Caki2 (cell line): ENCODE data around the gene TAF12. TPM values are rescaled to one million over a fixed set of nuclear protein-coding genes. Genes with fewer than 3 reads are reported as not detected.
"Not testable (repeated sequence)": the region's sequence is repeated elsewhere in the genome, so short reads cannot be mapped to it uniquely, and the experiment has no call there.

ENCODE experiments used
- DNase-seq: peaks from one replicate; pipeline ENCODE4 v3.0.0-alpha.2; 2015; ENCODE audit warnings: low read depth
- in situ Hi-C: cut with HindIII; loops from 2 replicates; pipeline ENCODE4 v1.10.0; 2016; ENCODE audit warnings: low sequenced_read_pairs, low pct_unique_long_range_greater_than_20kb, mixed read lengths
- total RNA-seq: library from RNA; depleted of rRNA; stranded (reverse); fragments of >200 nt; shearing (Covaris generic); gene quantifications from 2 replicates; pipeline ENCODE4 v1.2.3, GENCODE V29; 2014; ENCODE audit warnings: low replicate concordance

The TAF12 gene
- total RNA-seq, 1 experiment from 2014 or later = 27.3 TPM

DNA sequence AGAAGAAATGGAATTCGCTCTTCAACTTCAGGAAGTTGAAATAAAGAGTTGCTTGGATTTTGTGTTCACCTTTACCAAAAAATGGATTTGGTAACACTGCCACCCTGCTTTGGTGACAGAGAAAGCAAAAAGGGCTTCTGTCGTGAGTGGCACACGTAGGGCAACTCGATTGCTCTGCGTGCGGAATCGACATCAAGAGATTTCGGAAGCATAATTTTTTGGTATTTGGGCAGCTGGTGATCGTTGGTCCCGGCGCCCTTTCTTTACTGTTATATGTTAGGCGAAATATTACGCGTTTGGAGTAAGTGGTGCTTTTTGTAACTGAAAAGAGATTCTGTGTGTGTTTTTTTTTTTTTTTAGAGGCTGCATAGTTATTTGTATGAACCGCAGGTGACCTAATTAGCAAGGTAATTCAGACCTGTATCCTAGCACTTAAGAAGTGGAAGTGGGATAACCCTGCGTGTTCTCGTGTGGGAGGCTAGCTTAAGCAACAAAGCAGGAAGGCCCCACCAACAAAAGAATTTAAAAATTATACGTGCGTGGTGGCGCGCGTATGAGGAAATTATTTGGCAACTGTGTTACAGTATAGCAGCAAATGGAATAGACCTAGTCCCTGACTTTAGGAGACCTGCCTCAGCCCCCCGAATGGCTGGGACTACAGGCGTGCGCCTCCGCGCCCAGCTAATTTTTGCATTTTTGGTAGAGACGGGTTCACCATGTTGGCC is 5.8 kb upstream of the TAF12 start, which contains the start of gene RNU11:
RNU11 (plus strand) TSS at position 127 of the 725 bp plus-strand sequence.
- in situ Hi-C loops = no loop called here
- DNase-seq = peak; percentile 99

DNA sequence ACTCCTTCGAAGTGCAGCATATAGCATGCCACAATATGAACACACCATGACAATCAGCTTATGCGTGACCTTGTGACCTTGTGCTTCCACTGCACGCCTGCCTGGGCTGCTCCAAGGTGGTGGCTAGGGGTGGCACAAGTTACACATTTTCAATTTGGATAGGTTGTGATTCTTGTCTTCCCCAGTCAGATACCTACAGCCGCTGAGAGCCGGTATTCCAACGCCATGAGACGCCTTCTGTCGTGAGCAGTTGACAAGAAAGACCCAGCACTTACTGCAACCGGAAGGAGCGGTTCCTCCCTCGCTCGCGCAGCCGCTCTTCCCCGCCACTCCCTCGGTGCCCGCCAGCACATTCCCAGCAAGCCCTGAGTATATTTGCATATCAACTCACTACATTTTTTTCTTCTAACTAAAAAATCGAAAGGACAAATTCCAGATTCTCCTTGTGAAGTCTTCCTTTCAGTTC is 5.2 kb upstream of the TAF12 start:
- peak; percentile 96 for DNase-seq
- in situ Hi-C loops = no loop called here

DNA sequence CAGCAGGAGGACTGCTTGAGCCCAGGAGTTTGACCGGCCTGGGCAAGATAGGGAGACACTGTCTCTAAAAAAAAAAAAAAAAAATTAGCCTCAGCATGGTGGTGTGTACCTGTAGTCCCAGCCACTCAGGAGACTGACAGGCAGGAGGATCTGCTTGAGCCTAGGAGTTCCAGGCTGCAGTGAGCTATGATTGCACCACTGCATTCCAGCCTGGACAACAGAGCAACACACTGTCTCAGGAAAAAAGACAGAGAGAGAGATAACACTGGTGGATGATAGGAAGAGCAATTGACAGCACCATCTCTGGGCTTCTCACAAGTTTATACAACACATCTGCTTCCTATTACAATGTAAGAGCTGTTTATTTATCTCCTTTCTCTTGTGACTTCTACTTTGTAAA is 3.2 kb upstream of the TAF12 start:
- no peak for DNase-seq
- in situ Hi-C loops = no loop called here

DNA sequence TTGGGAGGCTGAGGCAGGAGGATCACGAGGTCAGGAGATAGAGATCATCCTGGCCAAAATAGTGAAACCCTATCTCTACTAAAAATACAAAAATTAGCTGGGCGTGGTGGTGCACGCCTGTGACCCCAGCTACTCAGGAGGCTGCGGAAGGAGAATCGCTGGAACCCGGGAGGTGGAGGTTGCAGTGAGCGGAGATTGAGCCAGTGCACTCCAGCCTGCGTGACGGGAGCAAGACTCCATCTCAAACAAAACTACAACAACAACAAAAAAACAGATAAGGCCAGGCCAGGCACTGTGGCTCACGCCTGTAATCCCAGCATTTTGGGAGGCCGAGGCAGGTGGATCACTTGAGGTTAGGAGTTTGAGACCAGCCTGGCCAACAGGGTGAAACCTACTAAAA is 2.5 kb upstream of the TAF12 start:
- DNase-seq, in situ Hi-C loops: not testable (repeated sequence)

GRCh38 chr1:28644494-28644893 is 1.6 kb upstream of the TAF12 start:
- in situ Hi-C loops = no loop called here

DNA sequence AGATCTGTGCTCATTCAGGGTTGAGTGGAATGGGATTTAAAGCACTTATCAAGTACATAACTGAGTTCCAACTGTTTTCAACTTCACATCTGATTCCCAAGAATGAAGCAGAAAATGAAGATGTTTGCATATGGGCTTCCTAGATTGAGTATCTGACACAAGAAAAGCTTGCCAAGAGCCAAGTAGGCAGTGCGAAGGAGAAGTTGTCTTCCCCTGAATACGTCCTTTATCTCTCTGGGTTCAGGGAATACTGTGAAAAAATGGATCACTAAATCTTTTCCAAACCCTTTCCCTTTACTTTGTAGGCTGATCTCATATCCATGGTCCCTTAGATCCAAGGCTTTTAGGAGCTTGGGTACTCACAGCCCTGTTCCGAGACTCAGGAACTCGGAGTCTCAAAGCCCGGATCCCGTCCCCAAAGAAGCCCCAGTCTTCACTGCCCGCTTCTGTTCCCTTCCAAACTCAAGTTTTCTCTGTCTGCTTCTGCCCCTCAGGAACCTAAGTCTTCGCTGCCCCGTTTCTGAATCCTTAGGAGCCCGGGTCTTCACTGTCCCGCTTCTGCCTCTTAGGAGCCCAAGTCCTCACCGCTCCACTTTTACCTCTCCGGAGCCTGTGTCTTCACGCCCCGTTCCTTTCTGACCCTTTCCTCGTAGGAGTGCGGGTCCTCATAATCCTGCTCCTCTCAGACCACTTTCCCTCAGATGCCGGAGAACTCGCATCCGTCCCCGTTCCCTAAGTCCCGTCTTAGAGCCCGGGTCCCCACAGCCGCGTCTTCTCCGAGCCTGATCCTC is 616 bp downstream of the TAF12 start:
- DNase-seq = no peak
- in situ Hi-C loops = no loop called here

More at GRCh38 chr1:28644494-28644893, 1.6 kb upstream of the TAF12 start:
- DNase-seq = no peak

- in situ Hi-C loops = no loop called here
- DNase-seq = peak; percentile 10
Measured at GRCh38 chr1:28640766-28641165, 2.1 kb downstream of the TAF12 start.

DNA sequence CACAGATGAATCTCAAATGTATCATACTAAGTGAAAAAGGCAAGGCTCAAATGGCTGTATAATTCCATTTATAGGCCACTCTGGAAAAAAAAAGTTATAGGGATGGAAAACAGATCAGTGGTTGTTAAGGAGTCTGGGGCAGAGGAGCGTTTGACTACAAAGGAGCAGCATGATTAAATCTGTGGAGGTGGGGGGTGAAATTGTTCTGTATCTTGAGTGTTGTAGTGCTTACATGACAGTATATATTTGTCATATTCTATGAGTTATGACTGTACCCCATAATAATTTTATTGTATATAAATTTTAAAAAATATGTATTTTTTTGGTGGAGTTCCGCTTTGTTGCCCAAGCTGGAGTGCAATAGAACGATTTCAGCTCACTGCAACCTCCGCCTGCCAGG is 10.3 kb downstream of the TAF12 start:
- in situ Hi-C loops = no loop called here
- no peak for DNase-seq

DNA sequence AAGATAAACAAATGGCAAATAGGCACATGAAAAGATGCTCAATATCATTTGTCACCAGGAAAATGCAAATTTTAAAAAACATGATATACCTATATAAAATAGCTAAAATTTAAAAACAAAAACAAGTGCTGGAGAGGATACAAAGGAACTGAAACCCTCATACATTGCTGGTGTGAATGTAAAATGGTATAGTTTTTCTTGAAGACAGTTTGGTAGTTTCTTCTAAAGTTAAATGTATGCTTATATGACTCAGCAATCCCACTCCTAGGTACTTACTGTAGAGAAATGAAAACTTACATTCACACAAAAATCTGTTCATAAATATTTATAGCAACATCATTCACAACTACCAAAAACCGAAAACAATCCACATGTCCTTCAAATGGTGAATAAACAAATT is 11.2 kb downstream of the TAF12 start:
- DNase-seq = no peak
- in situ Hi-C loops = no loop called here

- in situ Hi-C loops = no loop called here
- no peak for DNase-seq
Measured at GRCh38 chr1:28613175-28613574, 29.7 kb downstream of the TAF12 start.

DNA sequence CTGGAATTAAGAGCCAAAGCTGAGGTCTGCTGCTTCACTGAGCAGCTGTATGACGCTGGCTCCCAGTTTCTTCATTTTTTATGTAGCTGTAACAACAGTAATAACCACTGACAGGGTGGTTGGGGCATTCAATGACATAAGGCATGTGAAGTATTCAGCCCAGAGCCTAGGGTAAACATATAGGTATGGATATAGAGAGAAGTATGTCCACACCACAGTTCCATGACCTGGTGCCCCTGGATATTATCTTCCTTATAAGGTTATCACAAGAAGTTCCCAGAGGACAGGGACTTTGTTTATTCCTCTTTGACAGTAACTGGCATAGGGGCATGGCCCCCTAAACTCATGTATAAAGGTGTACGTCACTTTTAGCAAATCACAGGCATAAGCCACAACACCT is 36.1 kb downstream of the TAF12 start:
- DNase-seq = no peak
- in situ Hi-C loops = no loop called here

DNA sequence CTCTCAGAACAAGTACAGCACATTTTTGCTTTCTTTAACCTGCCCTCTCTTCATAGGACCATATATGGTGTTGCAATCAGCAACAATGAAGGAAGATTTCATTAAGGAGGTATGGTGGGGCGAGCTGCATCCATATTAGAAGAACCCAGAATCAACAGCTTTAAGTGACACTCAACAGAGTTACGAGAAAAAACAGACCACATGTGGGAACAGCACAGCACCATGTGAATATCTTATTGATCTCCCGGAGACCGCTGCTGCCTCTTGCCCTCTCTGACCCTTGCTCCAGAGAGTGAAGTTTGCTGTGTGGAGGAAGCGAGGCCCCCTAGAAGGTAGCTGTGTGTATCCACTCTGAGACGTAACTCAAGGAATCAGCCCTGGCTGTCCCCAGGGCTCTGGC is 37.9 kb downstream of the TAF12 start:
- no peak for DNase-seq
- in situ Hi-C loops = no loop called here

DNA sequence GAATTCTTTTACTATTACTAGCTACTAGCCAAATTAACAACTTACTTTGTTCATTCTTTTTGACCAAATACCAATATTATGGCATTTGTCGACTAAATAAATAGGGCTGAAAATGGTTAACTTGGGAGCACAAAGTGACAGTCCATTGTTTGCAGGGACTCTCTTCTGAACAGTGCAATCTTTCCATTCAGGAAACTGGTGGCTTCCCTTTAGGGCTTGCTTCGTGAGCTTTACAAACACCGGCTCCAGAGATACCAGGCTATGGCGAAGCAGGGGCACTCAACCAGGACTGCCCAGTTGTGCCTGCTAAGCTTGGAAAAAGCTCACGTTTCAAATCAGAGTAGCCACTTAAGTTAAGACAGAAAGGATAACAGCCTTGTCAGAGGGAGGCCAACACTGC is 38.5 kb downstream of the TAF12 start:
- in situ Hi-C loops = no loop called here
- DNase-seq = no peak

DNA sequence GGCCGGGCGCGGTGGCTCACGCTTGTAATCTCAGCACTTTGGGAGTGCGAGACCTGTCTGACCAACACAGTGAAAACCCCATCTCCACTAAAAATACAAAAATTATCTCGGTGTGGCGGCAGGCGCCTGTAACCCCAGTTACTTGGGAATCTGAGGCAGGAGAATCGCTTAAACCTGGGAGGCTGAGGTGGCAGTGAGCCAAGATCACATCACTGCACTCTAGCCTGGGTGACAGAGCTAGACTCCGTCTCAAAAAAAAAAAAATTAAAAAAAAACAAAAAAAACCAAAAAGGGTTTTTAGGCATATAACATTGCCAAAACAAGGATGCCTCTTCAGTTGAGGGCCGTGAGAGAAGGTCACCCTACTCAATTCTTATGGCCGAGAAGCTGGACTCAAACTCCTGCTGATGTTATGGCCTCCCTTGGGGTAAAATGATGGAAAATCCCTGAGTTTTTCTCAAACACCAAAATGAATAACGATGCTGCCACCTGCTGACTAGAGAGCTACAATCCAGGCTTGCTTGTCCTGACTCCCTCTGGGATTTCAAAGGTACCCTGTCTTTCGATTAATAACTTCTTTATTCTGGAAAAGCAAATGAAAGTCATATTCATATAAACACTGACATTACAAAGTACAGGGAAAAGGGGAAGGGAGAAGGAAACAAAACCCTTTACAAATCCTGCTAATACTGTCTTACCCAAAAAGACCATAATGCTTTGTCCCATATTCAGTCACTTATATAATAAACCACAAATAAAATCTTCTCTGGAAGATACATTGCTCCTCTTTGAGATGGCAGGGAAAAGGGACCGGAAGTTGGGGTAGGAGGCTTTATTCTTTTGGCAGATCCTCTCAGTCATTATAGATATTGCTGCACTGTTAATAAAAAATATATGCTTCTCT is 40.1 kb downstream of the TAF12 start:
- in situ Hi-C loops = no loop called here
- peak; percentile 50 for DNase-seq

GRCh38 chr1:28601696-28602095 is 41.2 kb downstream of the TAF12 start:
- in situ Hi-C loops = no loop called here
- DNase-seq = peak; percentile 72

DNA sequence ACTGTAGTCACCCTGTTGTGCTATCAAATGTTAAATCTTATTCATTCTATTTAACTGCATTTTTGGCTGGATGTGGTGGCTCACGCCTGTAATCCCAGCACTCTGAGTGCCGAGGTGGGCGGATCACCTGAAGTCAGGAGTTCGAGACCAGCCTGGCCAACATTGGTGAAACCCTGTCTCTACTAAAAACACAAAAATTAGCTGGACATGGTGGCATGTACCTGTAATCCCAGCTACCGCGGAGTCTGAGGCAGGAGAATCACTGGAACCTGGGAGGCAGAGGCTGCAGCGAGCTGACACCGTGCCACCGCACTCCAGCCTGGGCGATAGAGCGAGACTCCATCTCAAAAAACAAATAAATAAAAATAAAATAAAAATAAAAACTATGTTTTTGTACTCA is 46.6 kb downstream of the TAF12 start:
- in situ Hi-C loops, DNase-seq: not testable (repeated sequence)

- DNase-seq = no peak
- in situ Hi-C loops = no loop called here
Measured at GRCh38 chr1:28595412-28596191, 47.3 kb downstream of the TAF12 start.
